Brain microvascular endothelial cell (primary cell): ENCODE data around the gene FXYD6.

Experiments
- DNase-seq: peaks from one replicate; pipeline ENCODE4 v3.0.0-alpha.2; 2020
- H3K27ac ChIP-seq: fragments of 250-450 bp; sonication (Bioruptor Pico); 2 replicates; pipeline ENCODE4 v1.5.1; 2020; ENCODE audit warnings: mild to moderate bottlenecking, moderate library complexity
- H3K27me3 ChIP-seq: fragments of 250-450 bp; sonication (Bioruptor Pico); replicated peaks from 2 replicates; pipeline ENCODE4 v1.5.1; 2020; ENCODE audit warnings: mild to moderate bottlenecking
- H3K36me3 ChIP-seq: fragments of 250-450 bp; sonication (Bioruptor Pico); replicated peaks from 2 replicates; pipeline ENCODE4 v1.5.1; 2020; ENCODE audit warnings: mild to moderate bottlenecking
- H3K4me3 ChIP-seq: 2 replicates; pipeline ENCODE4 v1.5.1; 2011; ENCODE audit warnings: low read depth, mild to moderate bottlenecking, control low read depth, low read length, moderate library complexity
- CTCF ChIP-seq: IDR thresholded peaks from 2 replicates; pipeline ENCODE4 v1.5.1; 2011; ENCODE audit warnings: low read depth, mild to moderate bottlenecking, moderate library complexity, low read length, control low read depth, inconsistent platforms; ENCODE audit errors: missing control alignments
- in situ Hi-C: cut with HindIII; loops from 2 replicates; pipeline ENCODE4 v1.10.0; 2017; ENCODE audit warnings: low sequenced_read_pairs, low pct_ligation_motif_present

The FXYD6 gene

GRCh38 chr11:117900720-117901440 is 24.4 kb upstream of the FXYD6 start:
- no peaks in the 10 kb centered on the region for H3K27me3 ChIP-seq
- in situ Hi-C loops = no loop called here
- H3K27ac ChIP-seq = no peak overlapping the region
- TF ChIP-seq CTCF = no peak
- no peaks in the 10 kb centered on the region for H3K36me3 ChIP-seq
- H3K4me3 ChIP-seq = no peak overlapping the region
- no peak for DNase-seq

- Histone ChIP-seq H3K27me3 (no peaks in the 10 kb centered on the region), H3K4me3 (no peak overlapping the region), H3K36me3 (no peaks in the 10 kb centered on the region), H3K27ac (no peak overlapping the region)
- in situ Hi-C loops = no loop called here
- no peak for DNase-seq
- TF ChIP-seq CTCF = no peak
Measured at GRCh38 chr11:117900121-117900648, 23.7 kb upstream of the FXYD6 start.

GRCh38 chr11:117898059-117898458 is 21.6 kb upstream of the FXYD6 start:
- H3K4me3 ChIP-seq = no peak overlapping the region
- no peak for DNase-seq
- no peaks in the 10 kb centered on the region for H3K36me3 ChIP-seq
- H3K27me3 ChIP-seq = no peaks in the 10 kb centered on the region
- no peak overlapping the region for H3K27ac ChIP-seq
- no peak for TF ChIP-seq CTCF
- in situ Hi-C loops = no loop called here

GRCh38 chr11:117892651-117893050 is 16.2 kb upstream of the FXYD6 start:
- TF ChIP-seq CTCF = no peak
- Histone ChIP-seq H3K36me3 (no peaks in the 10 kb centered on the region), H3K4me3 (no peak overlapping the region), H3K27ac (no peak overlapping the region), H3K27me3 (no peaks in the 10 kb centered on the region)
- DNase-seq = no peak
- in situ Hi-C loops = no loop called here

GRCh38 chr11:117891362-117891761 is 14.9 kb upstream of the FXYD6 start:
- Histone ChIP-seq H3K27ac (no peak overlapping the region), H3K36me3 (no peaks in the 10 kb centered on the region), H3K4me3 (no peak overlapping the region), H3K27me3 (no peaks in the 10 kb centered on the region)
- TF ChIP-seq CTCF = no peak
- DNase-seq = no peak
- in situ Hi-C loops = no loop called here

GRCh38 chr11:117888139-117888566 is 11.7 kb upstream of the FXYD6 start:
- no peaks in the 10 kb centered on the region for H3K36me3 ChIP-seq
- TF ChIP-seq CTCF = no peak
- no peak overlapping the region for H3K27ac ChIP-seq
- DNase-seq = no peak
- in situ Hi-C loops = no loop called here
- H3K27me3 ChIP-seq = no peaks in the 10 kb centered on the region
- no peak overlapping the region for H3K4me3 ChIP-seq
